Endothelial cell of umbilical vein (primary cell): ENCODE data around the gene PAPLN. TPM values are rescaled to one million over a fixed set of nuclear protein-coding genes. Genes with fewer than 3 reads are reported as not detected.

Experiments used
- BruUV-seq: library from RNA; stranded (reverse); fragments of 400-500 nt; replicated peaks from 2 replicates; lab custom pipeline; 2021; lab: Mats Ljungman, UMichigan
- CTCF ChIA-PET: fragments of 300-600, 350-600 bp; sonication (Branson Sonifier 250); formaldehyde crosslinking; loops from one replicate; lab custom pipeline; 2021; ENCODE audit warnings: antibody characterized with exemption, inconsistent platforms; lab: Charles Lee
- POLR2A ChIA-PET: fragments of 300-600, 350-600 bp; sonication (Branson Sonifier 250); formaldehyde crosslinking; loops from one replicate; lab custom pipeline; 2021; ENCODE audit warnings: antibody characterized with exemption, inconsistent platforms; lab: Charles Lee
- DNase-seq: peaks from one replicate; pipeline ENCODE4 v3.0.0-alpha.2; 2011; ENCODE audit warnings: low read depth, low spot score
- FAIRE-seq: peaks from 2 replicates; lab custom pipeline; 2011; peaks lifted over from hg19 to GRCh38; lab: Jason Lieb, UNC
- H2AFZ ChIP-seq: 2 replicates; pipeline ENCODE4 v1.6.0; 2012; ENCODE audit warnings: low read depth, low read length, control low read depth, inconsistent platforms
- H3K27ac ChIP-seq: 2 replicates; pipeline ENCODE4 v1.5.1; 2011; ENCODE audit warnings: low read depth, mild to moderate bottlenecking, control low read depth, low read length, moderate library complexity; ENCODE audit not compliant: insufficient read depth
- H3K27me3 ChIP-seq, 2 experiments: 2 replicates each; pipeline versions ENCODE4 v1.6.0 to v1.6.1; 2011; ENCODE audit warnings: low read length in 2 of 2, mixed read lengths in 1 of 2; ENCODE audit not compliant: control insufficient read depth in 2 of 2, insufficient read depth in 2 of 2
- H3K36me3 ChIP-seq, 2 experiments: 2 replicates in 1 of 2; 3 replicates in 1 of 2; pipeline ENCODE4 v1.5.1; 2011; ENCODE audit warnings: low read length in 2 of 2, mild to moderate bottlenecking in 1 of 2, moderate library complexity in 1 of 2; ENCODE audit not compliant: control insufficient read depth in 2 of 2, insufficient read depth in 2 of 2; ENCODE audit errors: extremely low read depth in 1 of 2
- H3K4me1 ChIP-seq: 3 replicates; pipeline ENCODE4 v1.5.1; 2011; ENCODE audit warnings: mild to moderate bottlenecking, low read length; ENCODE audit not compliant: control insufficient read depth, insufficient read depth; ENCODE audit errors: extremely low read depth
- H3K4me2 ChIP-seq: 2 replicates; pipeline ENCODE4 v1.6.1; 2011; ENCODE audit warnings: low read length, control low read depth, mixed read lengths; ENCODE audit not compliant: insufficient read depth
- H3K4me3 ChIP-seq, 3 experiments: fragments of 200-600 bp in 1 of 3; sonication (generic), shearing (Covaris generic) in 1 of 3; replicated peaks in 1 of 3; 2 replicates each; pipeline ENCODE4 v1.5.1; 2011 to 2016; ENCODE audit warnings: control low read depth in 3 of 3, low read length in 3 of 3, mild to moderate bottlenecking in 2 of 3, inconsistent platforms in 1 of 3, low read depth in 1 of 3, moderate library complexity in 1 of 3; ENCODE audit not compliant: insufficient read depth in 1 of 3
- H3K79me2 ChIP-seq: 2 replicates; pipeline ENCODE4 v1.6.0; 2012; ENCODE audit warnings: low read length, inconsistent platforms; ENCODE audit not compliant: control insufficient read depth, insufficient read depth
- H3K9ac ChIP-seq: replicated peaks from 2 replicates; pipeline ENCODE3; 2011; ENCODE audit warnings: low read length, control low read depth; ENCODE audit not compliant: insufficient read depth; ENCODE audit errors: extremely low read depth
- H3K9me1 ChIP-seq: replicated peaks from 3 replicates; pipeline ENCODE4 v1.6.0; 2011; ENCODE audit warnings: mild to moderate bottlenecking, low read length; ENCODE audit not compliant: control insufficient read depth, insufficient read depth; ENCODE audit errors: extremely low read depth
- H3K9me3 ChIP-seq: replicated peaks from 2 replicates; pipeline ENCODE4 v1.5.1; 2012; ENCODE audit warnings: low read length, inconsistent platforms; ENCODE audit not compliant: control insufficient read depth, insufficient read depth
- H4K20me1 ChIP-seq: replicated peaks from 2 replicates; pipeline ENCODE3; 2011; ENCODE audit warnings: mild to moderate bottlenecking, low read length; ENCODE audit not compliant: control insufficient read depth, insufficient read depth; ENCODE audit errors: extremely low read depth
- EZH2 ChIP-seq: IDR thresholded peaks from 2 replicates; pipeline ENCODE4 v1.6.1; 2012; ENCODE audit warnings: borderline replicate concordance, low read depth, mild to moderate bottlenecking, moderate library complexity, low read length, inconsistent platforms; ENCODE audit not compliant: severe bottlenecking
- GATA2 ChIP-seq: IDR thresholded peaks from 2 replicates; pipeline ENCODE4 v1.7.0; 2011; ENCODE audit warnings: low read depth, mild to moderate bottlenecking, moderate library complexity, mixed read lengths, low read length; ENCODE audit not compliant: insufficient read length, insufficient read depth
- JUN ChIP-seq: IDR thresholded peaks from 2 replicates; pipeline ENCODE4 v1.6.1; 2011; ENCODE audit warnings: borderline replicate concordance, low read depth; ENCODE audit not compliant: insufficient read length, insufficient read depth
- POLR2AphosphoS5 ChIP-seq: IDR thresholded peaks from 2 replicates; pipeline ENCODE4 v1.6.1; 2012; ENCODE audit warnings: low read depth, mild to moderate bottlenecking, control low read depth, low read length, moderate library complexity; ENCODE audit not compliant: insufficient read depth
- dilution Hi-C: fragments of 300-500 bp; cut with MboI; formaldehyde crosslinking; loops from one replicate; pipeline ENCODE4 v1.15.0; 2019; ENCODE audit warnings: low sequenced_read_pairs; ENCODE audit not compliant: extremely low pct_ligation_motif_present
- intact Hi-C: fragments of 100-400 bp; cut with micrococcal nuclease; formaldehyde crosslinking; loops from one replicate; pipeline ENCODE4 v1.10.0; 2022
- polyA plus RNA-seq, 4 experiments: library from polyadenylated mRNA; depleted of rRNA in 3 of 4; stranded (reverse) in 3 of 4; unstranded in 1 of 4; fragments of >200 nt; gene quantifications; 2 replicates each; pipeline versions ENCODE4 v1.2.1 to v1.2.3, GENCODE V29; 2011 to 2012; ENCODE audit warnings: missing spikeins in 1 of 4
- total RNA-seq: library from RNA; stranded (reverse); gene quantifications from 2 replicates; pipeline ENCODE4 v1.2.3, GENCODE V29; 2021
- TF ChIP-seq, protein P1 (sequence below), 2 donors: IDR thresholded peaks; 1 replicate in 1 of 2; 2 replicates in 1 of 2; pipeline ENCODE4 v1.5.1; 2011; ENCODE audit warnings: low read length in 2 of 2, mild to moderate bottlenecking in 2 of 2, moderate library complexity in 2 of 2, control low read depth in 1 of 2, inconsistent platforms in 1 of 2, low read depth in 1 of 2; ENCODE audit not compliant: insufficient read depth in 1 of 2; ENCODE audit errors: extremely low read depth in 1 of 2

The PAPLN gene
- total and polyA plus RNA-seq, 2 donors (not counting 3 experiments of a cell fraction or from before 2014, with no cell fraction given): 5.5 to 6.4 TPM

DNA sequence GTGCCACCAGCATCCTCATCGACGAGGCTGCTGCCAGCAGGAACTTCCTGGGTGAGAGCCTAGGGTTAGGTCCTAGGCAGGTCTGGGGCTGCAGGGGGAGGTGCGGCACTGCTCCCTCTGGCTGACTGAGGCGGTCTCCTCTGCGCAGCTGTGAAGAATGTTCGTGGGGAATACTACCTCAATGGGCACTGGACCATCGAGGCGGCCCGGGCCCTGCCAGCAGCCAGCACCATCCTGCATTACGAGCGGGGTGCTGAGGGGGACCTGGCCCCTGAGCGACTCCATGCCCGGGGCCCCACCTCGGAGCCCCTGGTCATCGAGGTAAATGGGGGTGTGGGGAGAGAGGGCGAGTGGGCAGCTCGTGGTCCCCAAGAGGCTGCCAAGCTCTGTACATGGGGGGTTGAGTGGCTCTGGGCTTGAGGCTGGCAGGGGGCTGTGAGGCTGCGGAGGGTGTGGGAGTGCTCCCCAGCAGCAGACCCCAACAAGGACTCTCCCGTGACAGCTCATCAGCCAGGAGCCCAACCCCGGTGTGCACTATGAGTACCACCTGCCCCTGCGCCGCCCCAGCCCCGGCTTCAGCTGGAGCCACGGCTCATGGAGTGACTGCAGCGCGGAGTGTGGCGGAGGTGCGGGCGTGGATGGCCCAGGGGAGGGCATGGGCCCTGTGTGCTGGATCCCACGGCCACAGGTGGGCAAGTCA lies 14.4 kb downstream of the PAPLN start:
- H3K27me3 ChIP-seq: no peaks in the 10 kb centered on the region

DNA sequence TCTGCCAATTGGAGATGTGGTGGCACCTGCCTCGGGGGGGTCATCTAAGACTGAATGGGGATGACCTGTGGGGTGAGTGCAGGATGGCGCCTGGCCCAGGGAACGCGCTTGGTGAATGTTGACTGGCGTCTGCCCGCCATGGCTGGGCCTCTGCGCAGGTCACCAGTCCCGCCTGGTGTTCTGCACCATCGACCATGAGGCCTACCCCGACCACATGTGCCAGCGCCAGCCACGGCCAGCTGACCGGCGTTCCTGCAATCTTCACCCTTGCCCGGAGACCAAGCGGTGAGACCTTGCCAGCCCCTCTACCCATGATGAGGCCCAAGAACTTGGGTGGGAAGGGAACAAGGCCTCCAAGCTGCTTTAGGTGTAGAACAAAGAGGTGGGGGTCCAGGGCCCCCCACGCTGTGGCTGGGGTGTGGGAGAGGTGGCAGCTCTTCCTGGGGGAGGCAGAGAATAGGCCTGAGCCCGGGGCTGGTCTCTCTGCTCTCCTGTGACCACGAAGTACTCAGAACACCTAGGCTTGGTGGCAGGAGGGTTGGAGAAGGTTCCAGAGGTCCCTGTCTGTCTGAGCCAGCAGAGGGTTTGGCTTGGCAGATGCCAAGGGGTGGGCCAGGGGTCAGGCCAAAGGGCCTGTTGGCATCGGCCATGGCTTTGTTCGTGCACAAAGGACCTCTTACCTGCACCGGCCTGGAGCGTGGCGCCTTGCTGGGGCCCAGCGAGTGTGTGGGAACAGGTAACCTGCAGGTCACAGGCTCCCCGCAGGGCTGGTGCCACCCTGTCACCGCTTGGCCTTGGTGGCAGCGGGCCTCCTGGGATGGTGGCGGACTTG lies 15.4 kb downstream of the PAPLN start:
- Histone ChIP-seq H3K27ac (no peak overlapping the region), H3K36me3 (no peaks in the 10 kb centered on the region), H4K20me1 (no peaks in the 10 kb centered on the region), H3K9me1 (no peaks in the 10 kb centered on the region), H3K4me1 (no peaks in the 10 kb centered on the region), H3K27me3 (no peaks in the 10 kb centered on the region), H3K4me3 (no peak overlapping the region), H3K79me2 (no peaks in the 10 kb centered on the region), H3K4me2 (no peak overlapping the region), H3K9ac (no peak overlapping the region), H3K9me3 (no peaks in the 10 kb centered on the region), H2AFZ (no peak overlapping the region)
- TF ChIP-seq, protein P1, sequence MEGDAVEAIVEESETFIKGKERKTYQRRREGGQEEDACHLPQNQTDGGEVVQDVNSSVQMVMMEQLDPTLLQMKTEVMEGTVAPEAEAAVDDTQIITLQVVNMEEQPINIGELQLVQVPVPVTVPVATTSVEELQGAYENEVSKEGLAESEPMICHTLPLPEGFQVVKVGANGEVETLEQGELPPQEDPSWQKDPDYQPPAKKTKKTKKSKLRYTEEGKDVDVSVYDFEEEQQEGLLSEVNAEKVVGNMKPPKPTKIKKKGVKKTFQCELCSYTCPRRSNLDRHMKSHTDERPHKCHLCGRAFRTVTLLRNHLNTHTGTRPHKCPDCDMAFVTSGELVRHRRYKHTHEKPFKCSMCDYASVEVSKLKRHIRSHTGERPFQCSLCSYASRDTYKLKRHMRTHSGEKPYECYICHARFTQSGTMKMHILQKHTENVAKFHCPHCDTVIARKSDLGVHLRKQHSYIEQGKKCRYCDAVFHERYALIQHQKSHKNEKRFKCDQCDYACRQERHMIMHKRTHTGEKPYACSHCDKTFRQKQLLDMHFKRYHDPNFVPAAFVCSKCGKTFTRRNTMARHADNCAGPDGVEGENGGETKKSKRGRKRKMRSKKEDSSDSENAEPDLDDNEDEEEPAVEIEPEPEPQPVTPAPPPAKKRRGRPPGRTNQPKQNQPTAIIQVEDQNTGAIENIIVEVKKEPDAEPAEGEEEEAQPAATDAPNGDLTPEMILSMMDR (IDR thresholded peaks at IDR 0.05; ENCODE audit: extremely low read depth in 1 of 2, insufficient read depth in 1 of 2, low read depth in 1 of 2, low read length in 2 of 2): no peak
- no peak for TF ChIP-seq EZH2
- TF ChIP-seq JUN: no peak
- no peak for TF ChIP-seq POLR2AphosphoS5
- no peak for TF ChIP-seq GATA2
- BruUV-seq: no TSS peak
- POLR2A ChIA-PET: no interaction called here
- DNase-seq (no peak), FAIRE-seq (no peak)
- CTCF ChIA-PET: no interaction called here
- dilution Hi-C loops: no loop called here
- intact Hi-C loops: no loop called here

More for the DNA sequence above, 14.4 kb downstream of the PAPLN start:
- POLR2A ChIA-PET: no interaction called here
- no peak for DNase-seq
- Histone ChIP-seq H3K4me2 (no peak overlapping the region), H3K79me2 (no peaks in the 10 kb centered on the region), H3K4me1 (no peaks in the 10 kb centered on the region), H3K9me3 (no peaks in the 10 kb centered on the region), H4K20me1 (no peaks in the 10 kb centered on the region), H3K27ac (no peak overlapping the region), H3K9me1 (no peaks in the 10 kb centered on the region), H2AFZ (no peak overlapping the region), H3K4me3 (no peak overlapping the region), H3K9ac (no peak overlapping the region), H3K36me3 (no peaks in the 10 kb centered on the region)
- dilution Hi-C loops (no loop called here), intact Hi-C loops (no loop called here)
- no peak for TF ChIP-seq POLR2AphosphoS5
- no TSS peak for BruUV-seq
- CTCF ChIA-PET: no interaction called here
- no peak for FAIRE-seq
